ENCODE measurements around the gene TMEM125.

Gene TMEM125

DNA sequence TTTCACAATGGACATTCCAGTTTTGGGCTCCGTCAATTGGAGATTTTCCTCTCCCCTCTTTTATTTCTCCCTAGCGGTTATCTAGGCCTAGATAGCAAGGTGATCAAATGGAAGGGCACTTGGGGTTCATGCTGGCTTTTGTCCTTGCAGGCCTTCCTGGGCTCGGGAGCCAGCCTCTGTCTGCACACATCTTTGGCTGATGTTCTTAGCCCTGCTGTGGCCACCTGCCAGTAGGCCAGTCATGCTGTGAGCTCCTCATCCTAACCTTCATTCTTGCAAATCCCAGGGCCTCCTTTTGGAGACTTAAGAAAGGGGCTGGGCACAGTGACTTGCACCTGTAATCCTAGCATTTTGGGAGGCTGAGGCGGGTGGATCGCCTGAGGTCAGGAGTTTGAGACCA, 44.5 kb downstream of the TMEM125 start:
- DNase-seq = no peak

- no peak for DNase-seq
Observed at GRCh38 chr1:43315481-43315880, 45.7 kb downstream of the TMEM125 start.

GRCh38 chr1:43315963-43316737, 46.4 kb downstream of the TMEM125 start:
- no peak for DNase-seq

GRCh38 chr1:43316738-43317520, 47.1 kb downstream of the TMEM125 start:
- no peak for DNase-seq

- no peak for DNase-seq
Observed at GRCh38 chr1:43317817-43318471, 48.2 kb downstream of the TMEM125 start.

GRCh38 chr1:43318831-43319230, 49.0 kb downstream of the TMEM125 start:
- no peak for DNase-seq

DNA sequence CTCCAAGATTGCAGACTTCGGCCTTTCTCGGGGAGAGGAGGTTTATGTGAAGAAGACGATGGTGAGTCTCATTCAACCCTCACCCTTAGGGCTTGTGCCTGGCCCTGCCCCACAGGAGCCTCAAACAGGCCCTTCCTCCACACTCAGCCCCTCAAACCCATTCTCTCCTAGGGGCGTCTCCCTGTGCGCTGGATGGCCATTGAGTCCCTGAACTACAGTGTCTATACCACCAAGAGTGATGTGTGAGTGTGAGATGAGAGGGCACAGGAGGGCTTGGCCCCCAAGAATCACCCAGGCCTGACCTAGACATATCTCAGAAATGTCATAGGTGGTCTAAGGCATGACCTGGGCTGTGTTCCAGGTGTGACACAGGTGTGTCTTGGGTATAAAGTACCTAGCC, 49.5 kb downstream of the TMEM125 start:
- no peak for DNase-seq

- no peak for DNase-seq
Observed at GRCh38 chr1:43319766-43320165, 50.0 kb downstream of the TMEM125 start.

DNA sequence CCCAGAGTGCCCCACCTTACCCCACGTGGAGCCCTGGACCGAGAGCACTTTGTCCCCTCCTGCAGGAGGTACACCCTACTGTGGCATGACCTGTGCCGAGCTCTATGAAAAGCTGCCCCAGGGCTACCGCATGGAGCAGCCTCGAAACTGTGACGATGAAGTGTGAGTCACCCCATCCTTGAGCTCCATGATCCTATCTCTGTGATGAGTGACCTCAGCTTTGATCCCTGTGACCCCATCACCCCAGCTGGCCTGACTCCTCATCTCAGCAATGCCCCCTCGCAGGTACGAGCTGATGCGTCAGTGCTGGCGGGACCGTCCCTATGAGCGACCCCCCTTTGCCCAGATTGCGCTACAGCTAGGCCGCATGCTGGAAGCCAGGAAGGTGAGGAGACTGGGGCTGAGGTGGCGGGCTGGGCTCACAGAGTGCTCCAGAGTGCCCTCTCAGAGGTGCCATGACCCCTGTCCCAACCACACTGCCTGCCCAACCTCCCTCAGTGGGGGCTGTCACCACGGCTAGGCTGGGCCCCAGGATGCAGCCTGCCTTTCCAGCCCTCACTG, 51.6 kb downstream of the TMEM125 start:
- DNase-seq = no peak

DNA sequence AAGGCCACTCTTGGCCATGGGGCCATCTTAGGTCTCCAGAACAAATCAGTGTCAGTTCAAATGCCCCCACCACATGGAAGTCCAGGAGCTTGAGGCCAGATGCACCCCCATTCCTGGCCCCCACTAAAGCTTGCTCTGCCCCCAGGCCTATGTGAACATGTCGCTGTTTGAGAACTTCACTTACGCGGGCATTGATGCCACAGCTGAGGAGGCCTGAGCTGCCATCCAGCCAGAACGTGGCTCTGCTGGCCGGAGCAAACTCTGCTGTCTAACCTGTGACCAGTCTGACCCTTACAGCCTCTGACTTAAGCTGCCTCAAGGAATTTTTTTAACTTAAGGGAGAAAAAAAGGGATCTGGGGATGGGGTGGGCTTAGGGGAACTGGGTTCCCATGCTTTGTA, 52.7 kb downstream of the TMEM125 start:
- no peak for DNase-seq
